ENCODE results near the gene GPR107. TPM values are rescaled to one million over a fixed set of nuclear protein-coding genes. Genes with fewer than 3 reads are reported as not detected.

Gene GPR107
- total RNA-seq, 5 donors from 2014 or later (not counting 1 experiment from before 2014, with no cell fraction given): 21.3 to 29.1 (median 22.1) TPM

DNA sequence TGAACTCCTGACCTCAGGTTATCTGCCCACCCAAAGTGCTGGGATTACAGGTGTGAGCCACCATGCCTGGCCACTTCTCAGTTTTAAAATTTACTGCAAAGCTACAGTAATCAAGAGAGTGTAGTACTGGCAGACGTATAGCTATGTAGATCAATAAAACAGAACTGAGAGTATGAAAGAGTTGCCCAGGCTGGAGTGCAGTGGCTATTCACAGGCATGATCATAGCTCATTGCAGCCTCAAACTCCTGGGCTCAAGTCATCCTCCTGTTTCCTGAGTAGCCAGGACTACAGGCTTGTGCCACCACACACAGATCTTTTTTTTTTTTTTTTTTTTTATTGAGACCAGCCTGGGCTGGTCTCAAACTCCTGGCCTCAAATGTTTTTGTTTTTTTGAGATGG is 92.0 kb downstream of the GPR107 start:
- Histone ChIP-seq H3K4me1 (ENCODE audit: control insufficient read depth in 1 of 2, extremely low read depth in 1 of 2, insufficient read depth in 2 of 2, low read length in 2 of 2) (peaks cover 0 to 25% of the 10 kb centered on the region in 2 experiments), H3K4me3 (ENCODE audit: control insufficient read depth in 1 of 2, extremely low read depth in 1 of 2, low read length in 1 of 2) (no peak overlapping the region), H3K9me3 (no peaks in the 10 kb centered on the region), H3K36me3 (ENCODE audit: control insufficient read depth in 2 of 2, extremely low read depth in 1 of 2, insufficient read depth in 1 of 2, low read length in 1 of 2) (no peaks in the 10 kb centered on the region), H3K27me3 (replicated peaks in 1 of 2; ENCODE audit: control insufficient read depth in 2 of 2, extremely low read depth in 1 of 2, insufficient read depth in 2 of 2, low read length in 1 of 2) (peaks cover 6 to 39% of the 10 kb centered on the region in 2 experiments), H3K27ac (ENCODE audit: low read length) (no peak overlapping the region)
- Mint-ChIP-seq H3K4me1 (peaks cover 14 to 17% (median 14%) of the 10 kb centered on the region in 3 donors), H3K27me3 (peaks cover 22 to 34% of the 10 kb centered on the region in 2 donors), H3K36me3 (no peaks in the 10 kb centered on the region), H3K27ac (no peak overlapping the region), H3K9me3 (no peaks in the 10 kb centered on the region), H3K4me3 (no peak overlapping the region)
- WGBS (ENCODE audit: insufficient coverage): 57% methylated on average over 1 of the region's 1 CpG
- ChIA-PET CTCF (interaction anchor here in 1 of 2 donors (0.6 to 0.7 kb wide), 2 partner anchors 10 to 523 kb away, joined by 3 read pairs; no protein-coding TSS in a partner anchor), POLR2A (interaction anchor here (0.6 to 0.7 kb wide), 2 partner anchors 17 to 733 kb away, joined by 3 to 5 read pairs; no protein-coding TSS in a partner anchor)
- no peak for DNase-seq
- no peak for ATAC-seq (replicated peaks in 1 of 4)

DNA sequence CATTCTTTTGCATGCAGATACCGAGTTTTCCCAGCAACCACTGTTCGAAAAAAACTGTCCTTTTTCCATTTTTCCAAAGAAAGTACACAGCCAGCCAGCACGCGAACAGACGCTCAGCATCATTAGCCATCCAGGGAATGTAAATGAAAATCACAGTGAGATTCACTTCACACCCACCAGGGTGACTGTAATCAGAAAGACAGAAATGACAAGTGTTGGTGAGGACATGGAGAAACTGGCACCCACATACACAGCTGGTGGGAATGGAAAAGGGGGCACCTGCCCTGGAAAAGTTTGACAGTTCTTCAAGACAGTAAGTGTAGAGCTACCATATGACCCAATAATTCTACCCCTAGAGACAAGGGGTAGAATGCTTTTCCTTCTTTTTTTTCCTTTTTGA is 93.5 kb downstream of the GPR107 start:
- ChIA-PET POLR2A (no interaction called here), CTCF (interaction anchor here (0.6 to 0.7 kb wide), 2 partner anchors 93 to 485 kb away, joined by 3 to 6 read pairs; no protein-coding TSS in a partner anchor)
- WGBS (ENCODE audit: insufficient coverage): 94% methylated on average over 3 of the region's 5 CpGs

DNA sequence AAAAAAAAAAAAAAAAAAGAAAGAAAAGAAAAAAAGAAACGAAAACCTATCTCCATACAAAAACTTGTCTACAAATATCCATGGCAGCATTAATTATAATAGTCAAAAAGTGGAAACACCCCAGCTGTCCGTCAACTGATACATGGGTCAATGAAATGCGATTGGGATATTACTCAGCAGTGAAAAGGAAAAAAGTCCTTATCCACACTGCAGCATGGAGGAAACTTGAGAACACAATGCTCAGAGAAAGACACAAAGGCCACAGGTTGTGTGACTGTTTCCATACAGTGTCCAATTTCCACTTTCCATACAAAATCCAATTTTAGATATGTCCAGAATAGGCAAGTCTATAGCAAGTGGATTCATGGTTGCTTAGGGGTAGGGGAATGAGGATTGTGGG is 94.2 kb downstream of the GPR107 start:
- no peaks in the 10 kb centered on the region for H3K9me3 Mint-ChIP-seq
- H3K27me3 Mint-ChIP-seq: peaks cover 22 to 34% of the 10 kb centered on the region in 2 donors
- no peak overlapping the region for H3K4me3 Mint-ChIP-seq
- POLR2A ChIA-PET: no interaction called here
- Histone ChIP-seq H3K9me3 (no peaks in the 10 kb centered on the region), H3K27ac (ENCODE audit: low read length) (no peak overlapping the region), H3K36me3 (ENCODE audit: control insufficient read depth in 2 of 2, extremely low read depth in 1 of 2, insufficient read depth in 1 of 2, low read length in 1 of 2) (no peaks in the 10 kb centered on the region), H3K4me3 (ENCODE audit: control insufficient read depth in 1 of 2, extremely low read depth in 1 of 2, low read length in 1 of 2) (no peak overlapping the region), H3K27me3 (replicated peaks in 1 of 2; ENCODE audit: control insufficient read depth in 2 of 2, extremely low read depth in 1 of 2, insufficient read depth in 2 of 2, low read length in 1 of 2) (peaks cover 6 to 32% of the 10 kb centered on the region in 2 experiments), H3K4me1 (ENCODE audit: control insufficient read depth in 1 of 2, extremely low read depth in 1 of 2, insufficient read depth in 2 of 2, low read length in 2 of 2) (peaks cover 0 to 12% of the 10 kb centered on the region in 2 experiments)
- WGBS (ENCODE audit: insufficient coverage): no CpG with 5 or more reads among the region's 3 CpGs
- DNase-seq (no peak), ATAC-seq (replicated peaks in 1 of 4) (no peak)
- H3K4me1 Mint-ChIP-seq: peaks cover 8 to 17% (median 11%) of the 10 kb centered on the region in 3 donors
- no peak overlapping the region for H3K27ac Mint-ChIP-seq
- CTCF ChIA-PET: no interaction called here
- no peaks in the 10 kb centered on the region for H3K36me3 Mint-ChIP-seq

More for the DNA sequence above, 93.5 kb downstream of the GPR107 start:
- peaks cover 6 to 36% of the 10 kb centered on the region in 2 experiments for H3K27me3 ChIP-seq (replicated peaks in 1 of 2; ENCODE audit: control insufficient read depth in 2 of 2, extremely low read depth in 1 of 2, insufficient read depth in 2 of 2, low read length in 1 of 2)
- Mint-ChIP-seq H3K27me3 (peaks cover 22 to 34% of the 10 kb centered on the region in 2 donors), H3K4me1 (peaks cover 8 to 17% (median 11%) of the 10 kb centered on the region in 3 donors), H3K9me3 (no peaks in the 10 kb centered on the region), H3K36me3 (no peaks in the 10 kb centered on the region), H3K4me3 (no peak overlapping the region), H3K27ac (no peak overlapping the region)
- H3K36me3 ChIP-seq (ENCODE audit: control insufficient read depth in 2 of 2, extremely low read depth in 1 of 2, insufficient read depth in 1 of 2, low read length in 1 of 2): no peaks in the 10 kb centered on the region
- H3K27ac ChIP-seq (ENCODE audit: low read length): no peak overlapping the region
- H3K4me1 ChIP-seq (ENCODE audit: control insufficient read depth in 1 of 2, extremely low read depth in 1 of 2, insufficient read depth in 2 of 2, low read length in 2 of 2): peaks cover 0 to 14% of the 10 kb centered on the region in 2 experiments
- DNase-seq (no peak), ATAC-seq (replicated peaks in 1 of 4) (no peak)
- H3K9me3 ChIP-seq: no peaks in the 10 kb centered on the region
- no peak overlapping the region for H3K4me3 ChIP-seq (ENCODE audit: control insufficient read depth in 1 of 2, extremely low read depth in 1 of 2, low read length in 1 of 2)

DNA sequence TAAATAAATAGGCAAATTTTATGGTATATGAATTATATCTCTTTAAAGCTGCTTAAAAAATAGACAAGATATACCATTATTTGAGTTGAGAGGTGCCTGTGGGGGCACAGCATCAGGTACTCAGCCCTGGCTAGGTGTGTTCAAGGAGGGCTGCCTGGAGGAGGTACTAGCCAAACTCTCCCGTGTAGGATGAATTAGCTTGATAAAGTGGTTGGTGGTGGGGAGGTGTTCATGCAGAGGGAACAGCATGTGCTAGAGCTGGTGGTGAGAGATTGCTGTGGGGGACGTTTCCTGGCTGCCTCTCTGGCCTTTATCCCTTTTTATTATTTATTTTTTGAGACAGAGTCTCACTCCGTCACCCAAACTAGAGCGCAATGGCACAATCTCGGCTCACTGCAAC is 95.3 kb downstream of the GPR107 start:
- Histone ChIP-seq H3K9me3 (no peaks in the 10 kb centered on the region), H3K27me3 (replicated peaks in 1 of 2; ENCODE audit: control insufficient read depth in 2 of 2, extremely low read depth in 1 of 2, insufficient read depth in 2 of 2, low read length in 1 of 2) (peaks cover 3 to 20% of the 10 kb centered on the region in 2 experiments), H3K36me3 (ENCODE audit: control insufficient read depth in 2 of 2, extremely low read depth in 1 of 2, insufficient read depth in 1 of 2, low read length in 1 of 2) (no peaks in the 10 kb centered on the region), H3K27ac (ENCODE audit: low read length) (no peak overlapping the region), H3K4me3 (ENCODE audit: control insufficient read depth in 1 of 2, extremely low read depth in 1 of 2, low read length in 1 of 2) (no peak overlapping the region), H3K4me1 (ENCODE audit: control insufficient read depth in 1 of 2, extremely low read depth in 1 of 2, insufficient read depth in 2 of 2, low read length in 2 of 2) (peaks cover 0 to 2% of the 10 kb centered on the region in 2 experiments)
- ATAC-seq (replicated peaks in 1 of 4) (no peak), DNase-seq (no peak)
- ChIA-PET CTCF (no interaction called here), POLR2A (no interaction called here)
- WGBS (ENCODE audit: insufficient coverage): 20% methylated on average over 1 of the region's 5 CpGs
- Mint-ChIP-seq H3K9me3 (no peaks in the 10 kb centered on the region), H3K4me3 (no peak overlapping the region), H3K27me3 (peaks cover 19 to 28% of the 10 kb centered on the region in 2 donors), H3K27ac (no peak overlapping the region), H3K36me3 (no peaks in the 10 kb centered on the region), H3K4me1 (peaks cover 1 to 9% (median 7%) of the 10 kb centered on the region in 3 donors)

DNA sequence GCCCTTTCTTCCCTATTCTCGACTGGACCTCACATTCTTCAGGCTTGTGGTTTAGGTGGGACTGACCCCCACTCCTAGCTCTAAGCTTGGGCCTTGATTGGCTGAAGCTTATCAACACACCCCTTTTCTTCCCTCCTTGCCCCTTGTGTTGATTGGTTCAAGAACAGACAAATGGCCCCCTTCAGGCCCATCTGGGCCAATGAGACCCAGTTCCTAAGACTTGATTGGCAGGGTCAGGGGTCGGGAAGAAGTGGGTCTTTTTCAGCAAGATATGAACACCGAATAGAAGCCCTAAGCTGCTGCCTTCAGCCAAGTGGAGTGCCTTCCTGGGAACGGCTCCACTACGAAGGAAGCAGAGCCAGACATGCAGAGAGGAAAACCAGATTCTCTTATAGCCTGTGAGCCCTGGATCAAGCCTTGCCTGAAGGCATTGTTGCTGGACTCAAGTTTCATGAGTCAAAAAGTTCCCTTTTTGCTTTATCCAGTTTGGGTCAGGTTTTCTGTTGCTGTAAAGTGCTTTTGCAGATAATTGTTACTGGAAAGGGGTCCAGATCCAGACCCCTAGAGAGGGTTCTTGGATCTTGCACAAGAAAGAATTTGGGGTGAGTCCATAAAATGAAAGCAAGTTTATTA is 96.1 kb downstream of the GPR107 start:
- H3K9me3 Mint-ChIP-seq: no peaks in the 10 kb centered on the region
- Histone ChIP-seq H3K4me1 (ENCODE audit: control insufficient read depth in 1 of 2, extremely low read depth in 1 of 2, insufficient read depth in 2 of 2, low read length in 2 of 2) (no peaks in the 10 kb centered on the region), H3K36me3 (ENCODE audit: control insufficient read depth in 2 of 2, extremely low read depth in 1 of 2, insufficient read depth in 1 of 2, low read length in 1 of 2) (no peaks in the 10 kb centered on the region), H3K27me3 (replicated peaks in 1 of 2; ENCODE audit: control insufficient read depth in 2 of 2, extremely low read depth in 1 of 2, insufficient read depth in 2 of 2, low read length in 1 of 2) (peaks cover 3 to 13% of the 10 kb centered on the region in 2 experiments), H3K9me3 (no peaks in the 10 kb centered on the region), H3K27ac (ENCODE audit: low read length) (no peak overlapping the region), H3K4me3 (ENCODE audit: control insufficient read depth in 1 of 2, extremely low read depth in 1 of 2, low read length in 1 of 2) (no peak overlapping the region)
- peaks cover 13 to 23% of the 10 kb centered on the region in 2 donors for H3K27me3 Mint-ChIP-seq
- no peak overlapping the region for H3K4me3 Mint-ChIP-seq
- ATAC-seq (replicated peaks in 1 of 4) (no peak), DNase-seq (no peak)
- WGBS (ENCODE audit: insufficient coverage): 85% methylated on average over 5 of the region's 5 CpGs
- CTCF ChIA-PET: no interaction called here
- H3K36me3 Mint-ChIP-seq: no peaks in the 10 kb centered on the region
- POLR2A ChIA-PET: no interaction called here
- H3K27ac Mint-ChIP-seq: no peak overlapping the region
- H3K4me1 Mint-ChIP-seq: peaks cover 0 to 2% (median 2%) of the 10 kb centered on the region in 3 donors

DNA sequence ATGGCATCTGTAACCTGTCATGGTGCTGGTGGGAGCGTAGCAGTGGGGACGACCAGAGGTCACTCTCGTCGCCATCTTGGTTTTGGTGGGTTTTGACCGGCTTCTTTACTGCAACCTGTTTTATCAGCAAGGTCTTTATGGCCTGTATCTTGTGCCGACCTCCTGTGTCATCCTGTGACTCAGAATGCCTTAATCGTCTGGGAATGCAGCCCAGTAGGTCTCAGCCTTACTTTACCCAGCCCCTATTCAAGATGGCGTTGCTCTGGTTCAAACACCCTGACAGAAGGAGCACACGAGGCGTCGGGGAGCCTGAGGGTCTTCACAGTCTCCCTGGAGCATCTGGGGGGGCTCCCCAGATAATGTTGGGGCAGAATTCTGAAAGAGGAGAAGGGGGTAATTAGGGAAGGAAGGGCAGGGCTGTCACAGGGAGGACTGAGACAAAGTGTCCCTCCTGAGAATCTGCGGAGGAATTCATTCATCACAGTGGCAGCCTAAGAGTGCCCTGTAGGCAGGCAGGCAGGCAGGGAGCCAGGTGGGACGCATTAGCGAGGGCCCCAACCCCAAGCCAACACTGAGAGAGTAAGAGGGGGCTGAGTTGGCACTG is 97.2 kb downstream of the GPR107 start:
- Histone ChIP-seq H3K27me3 (replicated peaks in 1 of 2; ENCODE audit: control insufficient read depth in 2 of 2, extremely low read depth in 1 of 2, insufficient read depth in 2 of 2, low read length in 1 of 2) (peaks cover 3 to 6% of the 10 kb centered on the region in 2 experiments), H3K9me3 (no peaks in the 10 kb centered on the region), H3K36me3 (ENCODE audit: control insufficient read depth in 2 of 2, extremely low read depth in 1 of 2, insufficient read depth in 1 of 2, low read length in 1 of 2) (no peaks in the 10 kb centered on the region), H3K4me1 (ENCODE audit: control insufficient read depth in 1 of 2, extremely low read depth in 1 of 2, insufficient read depth in 2 of 2, low read length in 2 of 2) (no peaks in the 10 kb centered on the region), H3K27ac (ENCODE audit: low read length) (no peak overlapping the region), H3K4me3 (ENCODE audit: control insufficient read depth in 1 of 2, extremely low read depth in 1 of 2, low read length in 1 of 2) (no peak overlapping the region)
- ATAC-seq (replicated peaks in 1 of 4) (no peak), DNase-seq (no peak)
- POLR2A ChIA-PET: no interaction called here
- peaks cover 9 to 14% of the 10 kb centered on the region in 2 donors for H3K27me3 Mint-ChIP-seq
- no peaks in the 10 kb centered on the region for H3K9me3 Mint-ChIP-seq
- no peak overlapping the region for H3K27ac Mint-ChIP-seq
- no peaks in the 10 kb centered on the region for H3K4me1 Mint-ChIP-seq
- no peaks in the 10 kb centered on the region for H3K36me3 Mint-ChIP-seq
- no peak overlapping the region for H3K4me3 Mint-ChIP-seq
- WGBS (ENCODE audit: insufficient coverage): 94% methylated on average over 7 of the region's 14 CpGs
- CTCF ChIA-PET: no interaction called here
